Daoy (cell line): Measurements from ENCODE around the gene EMX1. TPM values are rescaled to one million over a fixed set of nuclear protein-coding genes. Genes with fewer than 3 reads are reported as not detected.

ENCODE experiments used
- DNase-seq: peaks from one replicate; pipeline ENCODE4 v3.0.0-alpha.2; 2015; ENCODE audit warnings: low read depth
- total RNA-seq: library from RNA; depleted of rRNA; stranded (reverse); fragments of >200 nt; shearing (Covaris generic); gene quantifications from 2 replicates; pipeline ENCODE4 v1.2.3, GENCODE V29; 2014; rRNA removed

The EMX1 gene
- total RNA-seq, 1 experiment from 2014 or later: 0.29 TPM

GRCh38 chr2:72980535-72981217 is 63.4 kb downstream of the EMX1 start:
- peak; percentile 41 for DNase-seq

- no peak for DNase-seq
Observed at GRCh38 chr2:72981536-72981935, 64.2 kb downstream of the EMX1 start.

- no peak for DNase-seq
Observed at GRCh38 chr2:72982219-72982618, 64.9 kb downstream of the EMX1 start.

GRCh38 chr2:72982781-72983499 is 65.6 kb downstream of the EMX1 start:
- no peak for DNase-seq

- DNase-seq: no peak
Observed at GRCh38 chr2:72983500-72984161, 66.3 kb downstream of the EMX1 start.

- no peak for DNase-seq
Observed at GRCh38 chr2:72984172-72984671, 66.9 kb downstream of the EMX1 start.

Other genes with a start within 250 kb of the EMX1 start
- 7.6 and 15.7 TPM in 2 replicates for gene EXOC6B, start 91.5 kb upstream of the EMX1 start, total RNA-seq
- gene SPR, start 30.1 kb upstream of the EMX1 start, total RNA-seq: 33.7 and 39.1 TPM in 2 replicates
- 10.2 and 11.0 TPM in 2 replicates for gene SFXN5, start 154.2 kb downstream of the EMX1 start, total RNA-seq
- gene RAB11FIP5, start 195.4 kb downstream of the EMX1 start, total RNA-seq: 18.0 and 20.6 TPM in 2 replicates